SH-SY5Y (cell line): ENCODE results near the gene CHAMP1.

Experiments used
- GATA2 ChIP-seq: IDR thresholded peaks from 2 replicates; pipeline ENCODE4 v1.6.1; 2011; ENCODE audit warnings: mild to moderate bottlenecking, low read depth, low read length
- GATA3 ChIP-seq: IDR thresholded peaks from 2 replicates; pipeline ENCODE4 v1.6.1; 2011; ENCODE audit warnings: low read depth, mild to moderate bottlenecking, low read length, moderate library complexity

DNA sequence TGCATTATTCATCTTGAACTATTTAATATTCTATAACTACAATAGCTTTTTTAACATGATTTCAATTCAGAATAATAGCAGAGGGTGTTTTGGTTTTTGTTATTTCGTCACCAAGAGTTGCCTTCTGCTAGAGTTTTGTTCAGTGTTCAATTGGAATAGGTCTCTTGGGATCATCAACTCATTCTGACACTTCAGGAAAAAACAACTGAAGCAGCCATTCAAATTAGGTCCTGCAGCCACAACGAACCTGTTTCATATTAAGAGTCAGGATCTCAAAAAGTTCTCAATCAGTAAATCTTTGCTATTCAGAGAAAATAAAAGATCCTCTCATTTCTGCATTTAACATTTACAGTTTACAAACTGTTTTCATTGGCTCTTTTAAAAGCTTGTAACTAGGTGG is 2.4 kb upstream of the CHAMP1 start:
- TF ChIP-seq GATA2 (no peak), GATA3 (no peak)
